T-helper 22 cell (primary cell): ENCODE results near the gene MAP2K2.

Experiments used
- DNase-seq: peaks from one replicate; pipeline ENCODE4 v3.0.0-alpha.2; 2020; ENCODE audit warnings: low read depth

The MAP2K2 gene

DNA sequence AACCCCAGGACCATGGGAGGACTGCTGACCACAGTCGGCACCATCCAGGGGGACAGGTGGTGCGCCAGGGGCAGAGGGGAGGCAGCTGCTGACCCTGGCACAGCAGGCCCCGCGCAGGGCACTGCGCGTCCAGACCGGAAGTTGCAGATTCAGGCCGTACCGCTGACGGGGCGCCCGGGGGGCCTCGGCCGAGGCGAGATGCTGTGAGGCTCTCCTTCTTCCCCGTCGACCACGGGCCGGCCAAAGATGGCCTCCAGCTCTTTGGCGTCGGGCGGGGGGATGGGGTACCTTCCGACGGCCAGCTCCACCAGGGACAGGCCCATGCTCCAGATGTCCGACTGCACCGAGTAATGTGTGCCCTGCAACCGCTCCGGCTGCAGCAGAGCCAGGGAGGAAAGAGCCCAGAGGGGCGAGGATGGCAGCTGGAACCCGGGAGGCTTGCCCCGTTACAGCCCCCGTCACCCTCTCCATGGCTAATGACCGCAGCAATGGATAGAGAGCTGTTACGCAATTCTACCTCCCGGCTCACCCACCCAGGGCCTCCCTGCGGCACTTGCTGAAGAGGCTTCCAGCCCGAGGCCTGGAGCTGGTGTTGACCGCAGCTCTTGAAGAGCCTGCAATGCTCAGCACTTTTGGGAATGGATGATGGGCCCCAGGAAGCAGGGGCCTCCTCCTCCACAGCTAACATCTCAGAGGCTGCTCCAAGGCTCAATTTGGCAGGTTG is 24.7 kb downstream of the MAP2K2 start:
- DNase-seq, result no peak

- DNase-seq, result no peak
Observed at GRCh38 chr19:4098493-4098892, 25.4 kb downstream of the MAP2K2 start.

- no peak for DNase-seq
Observed at GRCh38 chr19:4097501-4097900, 26.4 kb downstream of the MAP2K2 start.

DNA sequence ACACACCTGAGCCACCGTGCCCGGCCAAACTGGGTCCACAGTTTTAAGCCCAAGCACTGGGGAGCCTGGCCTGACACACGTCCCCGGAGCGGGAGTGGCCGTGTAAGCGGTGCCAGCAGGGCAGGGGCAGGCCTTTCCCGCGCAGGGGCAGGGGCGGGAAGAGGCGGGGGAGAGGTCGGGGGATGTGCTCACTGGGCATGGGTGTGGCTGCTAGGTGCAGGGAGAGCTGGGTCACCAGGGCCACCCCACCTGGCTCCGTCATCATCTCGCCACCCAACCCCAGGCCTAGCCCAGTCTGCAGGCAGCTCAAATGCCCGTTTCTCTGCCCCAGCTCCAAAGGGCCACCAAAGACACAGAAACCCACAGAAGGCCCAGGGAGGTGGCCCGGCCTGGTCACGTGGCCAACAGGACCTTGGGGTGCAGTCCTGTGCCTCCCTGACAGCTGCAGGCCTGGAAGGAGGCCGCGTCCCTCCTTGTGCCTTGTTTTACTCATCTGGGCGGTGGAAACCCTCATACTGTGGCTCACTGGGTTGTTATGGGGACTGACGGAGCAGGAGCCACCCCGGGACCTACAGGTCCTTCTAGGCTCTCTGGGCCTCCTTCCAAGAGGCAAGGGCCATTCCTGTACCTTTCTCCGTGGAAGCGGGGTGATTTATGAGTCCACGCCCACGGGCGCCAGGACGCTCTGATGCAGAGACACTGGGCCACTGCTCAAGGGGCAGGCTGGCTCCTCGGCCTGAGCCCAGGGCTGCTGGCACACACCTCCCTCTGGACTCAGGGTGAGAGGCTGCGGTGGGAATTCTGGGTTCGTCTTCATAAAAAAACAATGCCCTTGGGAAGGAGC is 27.7 kb downstream of the MAP2K2 start:
- no peak for DNase-seq

DNA sequence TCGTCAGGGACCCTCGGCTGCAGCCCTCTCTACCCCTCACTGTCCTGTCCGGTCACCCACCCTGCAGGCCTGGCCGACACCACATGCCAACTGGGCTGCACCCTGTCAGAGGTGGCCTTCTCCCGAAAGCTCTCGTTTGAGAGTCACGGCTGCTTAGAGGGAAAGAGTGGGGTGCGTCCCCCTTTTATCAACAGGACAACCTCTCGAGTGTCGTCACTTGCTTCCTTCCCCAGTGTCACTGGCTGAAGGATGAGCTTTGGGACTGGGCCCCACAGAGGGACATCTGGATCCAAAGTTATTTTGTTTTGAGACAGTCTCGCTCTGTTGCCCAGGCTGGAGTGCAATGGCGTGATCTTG is 28.5 kb downstream of the MAP2K2 start:
- DNase-seq, result no peak

GRCh38 chr19:4094761-4095487 is 29.0 kb downstream of the MAP2K2 start:
- DNase-seq, result no peak

DNA sequence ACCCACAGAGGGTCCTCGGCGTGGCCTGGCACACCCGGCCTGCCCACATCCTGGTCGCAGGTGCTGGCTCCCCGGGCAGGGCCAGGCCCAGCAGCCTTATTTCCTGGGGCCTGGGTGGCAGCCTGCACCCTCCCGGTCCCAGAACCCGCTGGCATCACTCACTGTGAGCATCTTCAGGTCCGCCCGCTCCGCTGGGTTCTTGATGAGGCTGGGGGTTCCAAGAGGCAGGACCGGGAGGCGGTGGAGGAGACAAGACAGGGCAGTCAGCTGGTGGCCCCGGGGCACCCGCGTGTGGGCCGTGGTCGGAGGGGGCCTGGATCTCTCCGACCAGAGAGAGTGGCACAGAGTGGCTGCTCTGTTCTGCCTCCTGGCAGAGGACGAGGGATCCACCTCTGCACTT is 29.6 kb downstream of the MAP2K2 start:
- DNase-seq, result no peak

DNA sequence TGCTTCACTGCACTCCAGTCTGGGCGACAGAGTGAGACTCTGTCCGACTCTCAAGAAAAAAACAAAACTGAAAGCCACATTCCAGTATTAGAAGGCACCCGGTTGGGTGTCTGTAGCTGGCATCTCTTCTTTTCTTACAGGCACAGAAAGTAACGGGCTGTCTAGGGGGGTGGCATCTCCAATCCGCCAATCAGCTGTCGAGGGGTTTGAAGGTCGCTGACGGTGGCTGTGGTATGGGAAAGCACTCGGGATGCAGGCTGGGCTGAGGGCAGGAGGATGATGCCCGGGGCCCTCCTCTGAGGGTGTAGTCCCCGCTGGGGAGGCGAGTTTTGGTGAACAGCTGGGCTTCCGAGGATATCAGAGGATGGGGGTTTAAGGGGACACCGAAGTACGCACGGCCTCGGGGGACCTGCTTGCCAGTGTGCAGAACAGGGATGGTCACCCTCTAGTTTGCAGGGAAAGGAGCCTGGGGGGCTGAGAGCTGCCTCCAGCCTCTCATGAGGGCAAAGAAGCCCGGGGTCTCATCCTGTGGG is 30.2 kb downstream of the MAP2K2 start:
- no peak for DNase-seq

DNA sequence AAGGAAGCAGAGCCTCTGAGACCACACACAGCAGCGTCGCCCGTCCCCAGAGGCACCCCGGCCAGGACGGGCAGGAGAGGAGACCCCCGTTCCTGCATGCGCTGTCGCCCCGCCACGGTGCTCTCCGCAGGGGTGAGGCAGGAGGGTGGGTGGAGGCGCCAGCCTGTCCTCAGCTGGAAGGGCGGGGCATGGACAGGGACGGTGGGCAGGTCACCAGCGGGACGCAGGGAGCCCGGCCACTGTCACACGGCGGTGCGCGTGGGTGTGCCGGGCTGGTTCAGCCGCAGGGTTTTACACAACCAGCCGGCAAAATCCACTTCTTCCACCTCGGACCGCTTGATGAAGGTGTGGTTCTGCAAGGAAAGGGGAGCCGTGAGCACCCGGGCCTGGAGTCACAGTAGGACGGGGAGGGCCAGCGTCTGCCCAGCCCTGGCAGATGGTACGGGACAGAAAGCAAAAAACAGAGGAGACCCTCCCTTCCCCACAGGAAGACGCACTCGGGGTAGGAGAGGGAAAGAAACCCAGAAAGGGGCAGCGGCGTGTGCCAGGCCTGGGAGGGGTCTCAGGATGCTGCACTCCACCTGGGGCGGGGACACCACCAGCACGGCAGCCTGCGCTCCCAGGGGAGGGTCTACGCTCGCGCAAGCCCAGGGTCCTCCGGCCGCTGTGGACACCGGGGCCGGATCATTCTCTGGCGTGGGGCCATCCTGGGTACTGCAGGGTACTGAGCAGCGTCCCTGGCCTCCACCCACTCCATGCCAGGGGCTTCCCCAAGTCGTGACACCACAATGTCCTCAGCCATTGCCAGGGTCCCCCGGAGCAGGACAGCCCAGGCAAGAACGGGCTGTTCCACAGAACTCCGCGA is 33.3 kb downstream of the MAP2K2 start:
- DNase-seq, result no peak

DNA sequence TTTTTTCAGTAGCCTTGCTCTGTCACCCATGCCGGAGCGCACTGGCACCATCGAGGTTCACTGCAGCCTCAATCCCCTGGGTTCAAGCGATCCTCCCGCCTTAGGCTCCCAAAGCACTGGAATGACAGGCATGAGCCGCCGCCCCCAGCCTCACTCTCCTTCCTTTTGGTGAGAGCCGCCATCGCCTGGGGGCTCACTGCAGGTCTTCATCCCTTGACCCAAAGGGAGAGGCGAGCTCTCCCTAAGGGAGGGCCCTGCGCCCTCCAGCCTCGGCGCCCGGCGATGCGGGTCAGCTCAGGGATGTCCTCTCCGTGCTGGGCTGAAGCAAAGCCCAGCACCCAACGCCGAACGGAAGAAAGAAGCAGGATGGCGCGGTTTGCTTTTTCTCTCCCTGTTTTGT is 34.0 kb downstream of the MAP2K2 start:
- no peak for DNase-seq

DNA sequence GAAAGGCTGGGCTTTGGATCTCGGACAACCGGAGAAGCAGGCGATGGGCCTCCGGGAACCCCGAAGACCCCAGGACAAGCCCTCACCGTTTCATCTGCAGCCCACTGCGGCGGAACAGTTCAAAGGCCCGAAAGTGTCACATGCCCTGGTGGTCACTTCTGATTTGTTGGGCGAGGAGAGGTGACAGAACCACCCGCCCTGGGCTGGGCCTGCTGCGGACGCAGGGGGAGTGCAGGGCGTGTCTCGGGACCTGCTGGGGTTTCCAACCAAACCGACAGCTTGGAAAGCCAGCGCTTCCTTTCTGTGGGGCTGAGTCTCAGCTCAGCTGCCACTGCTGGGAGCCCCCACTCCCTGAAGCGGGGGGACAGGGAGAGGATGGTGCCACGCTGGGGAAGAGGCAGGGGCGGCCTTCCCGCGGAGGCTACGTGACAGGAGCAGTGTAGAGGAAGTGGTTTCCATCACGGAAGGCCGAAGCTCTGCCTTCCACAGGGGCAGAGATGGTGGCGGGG is 34.5 kb downstream of the MAP2K2 start:
- peak; percentile 42 for DNase-seq

DNA sequence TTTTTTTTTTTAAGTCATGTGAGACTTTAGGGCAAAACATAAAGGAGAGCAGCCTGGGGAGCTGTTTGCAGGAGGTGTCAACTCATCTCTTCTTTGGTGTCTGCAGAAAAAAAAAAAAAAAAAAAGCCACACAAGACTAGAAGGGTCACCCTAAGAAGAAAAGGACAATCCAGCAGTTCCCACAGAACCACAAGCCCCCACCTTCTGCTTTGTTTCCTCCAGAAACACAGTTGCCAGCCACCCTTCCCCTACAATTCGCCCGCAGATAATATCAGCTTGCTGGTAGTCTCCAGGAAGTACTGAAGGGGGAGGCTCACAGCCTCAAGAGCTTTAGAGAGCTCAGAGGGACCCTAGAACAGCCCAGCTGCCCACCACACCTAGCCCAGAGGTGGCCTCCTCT is 34.9 kb downstream of the MAP2K2 start:
- peak; percentile 61 for DNase-seq

GRCh38 chr19:4087787-4088679 is 35.9 kb downstream of the MAP2K2 start:
- no peak for DNase-seq

GRCh38 chr19:4086411-4086867 is 37.5 kb downstream of the MAP2K2 start:
- no peak for DNase-seq

- DNase-seq, result no peak
Observed at GRCh38 chr19:4084547-4084877, 39.4 kb downstream of the MAP2K2 start.

GRCh38 chr19:4083677-4084546 is 40.0 kb downstream of the MAP2K2 start:
- DNase-seq, result no peak

DNA sequence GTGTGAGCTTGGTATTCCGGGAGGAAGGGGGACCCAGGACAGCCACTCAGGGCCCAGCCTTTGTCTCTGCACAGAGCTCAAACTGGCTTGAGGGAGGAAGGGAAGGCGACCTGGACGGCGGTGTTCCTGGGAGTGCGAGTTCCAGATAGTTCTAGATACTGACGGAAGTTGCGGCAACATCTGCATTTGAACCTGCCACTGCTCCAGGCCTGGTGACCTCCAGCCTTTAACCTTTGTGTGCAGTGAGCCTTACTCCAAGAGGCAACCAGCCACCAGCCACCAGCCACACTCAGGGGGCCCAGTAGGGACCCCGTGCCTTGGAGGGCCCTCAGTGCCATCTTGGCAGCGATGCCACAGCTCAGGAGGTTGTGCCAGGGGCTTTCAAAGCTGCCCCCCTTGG is 41.8 kb downstream of the MAP2K2 start:
- DNase-seq, result no peak

DNA sequence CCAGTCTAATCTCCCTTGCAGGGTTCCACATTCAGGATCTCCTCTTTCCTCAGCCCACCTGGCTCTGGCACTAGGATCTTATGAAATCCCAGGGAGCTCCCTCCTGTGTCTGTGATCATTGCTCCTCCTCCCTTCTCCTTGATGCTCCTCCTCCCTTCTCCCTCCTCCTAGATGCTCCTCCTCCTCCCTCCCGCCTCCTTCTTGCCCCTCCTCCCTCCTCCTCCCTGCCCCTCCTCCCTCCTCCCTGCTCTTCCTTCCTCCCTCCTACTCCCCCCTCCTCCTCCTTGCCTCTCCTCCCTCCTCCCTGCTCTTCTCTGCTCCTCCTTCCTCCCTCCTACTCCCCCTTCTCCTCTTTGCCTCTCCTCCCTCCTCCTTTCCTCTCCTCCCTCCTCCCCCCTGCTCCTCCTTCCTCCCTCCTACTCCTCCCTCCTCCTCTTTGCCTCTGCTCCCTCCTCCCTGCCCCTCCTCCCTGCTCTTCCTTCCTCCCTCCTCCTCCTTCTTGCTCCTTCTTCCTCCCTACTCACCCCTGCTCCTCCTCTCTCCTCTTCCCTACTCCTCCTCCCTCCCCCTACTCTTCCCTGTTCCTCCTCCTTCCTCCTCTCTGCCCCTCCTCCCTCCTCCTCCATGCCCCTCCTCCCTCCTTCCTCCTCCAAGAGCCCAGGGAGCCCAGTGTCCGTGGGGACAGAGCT is 42.3 kb downstream of the MAP2K2 start:
- no peak for DNase-seq

- DNase-seq, result no peak
Observed at GRCh38 chr19:4080473-4080872, 43.4 kb downstream of the MAP2K2 start.
